ENCODE measurements around the gene KRT34.

The KRT34 gene

GRCh38 chr17:41332239-41332638 is 49.9 kb downstream of the KRT34 start:
- no peak for DNase-seq (ENCODE audit: low read depth)

GRCh38 chr17:41331606-41332005 is 50.5 kb downstream of the KRT34 start:
- no peak for DNase-seq (ENCODE audit: low read depth)

GRCh38 chr17:41329279-41329948 is 52.7 kb downstream of the KRT34 start:
- DNase-seq (ENCODE audit: low read depth) = no peak

- DNase-seq (ENCODE audit: low read depth) = no peak
Observed at GRCh38 chr17:41328207-41328606, 53.9 kb downstream of the KRT34 start.
